NCI-H526 treated with DMSO at 0.1 percent for 48 hours (cell line): Measurements from ENCODE around the gene HK2.
"Not testable (repeated sequence)": the region's sequence is repeated elsewhere in the genome, so short reads cannot be mapped to it uniquely, and the experiment has no call there.

Experiments used
- DNase-seq: peaks from one replicate; lab custom pipeline; 2025; lab: John Stamatoyannopoulos, UW

HK2 gene

DNA sequence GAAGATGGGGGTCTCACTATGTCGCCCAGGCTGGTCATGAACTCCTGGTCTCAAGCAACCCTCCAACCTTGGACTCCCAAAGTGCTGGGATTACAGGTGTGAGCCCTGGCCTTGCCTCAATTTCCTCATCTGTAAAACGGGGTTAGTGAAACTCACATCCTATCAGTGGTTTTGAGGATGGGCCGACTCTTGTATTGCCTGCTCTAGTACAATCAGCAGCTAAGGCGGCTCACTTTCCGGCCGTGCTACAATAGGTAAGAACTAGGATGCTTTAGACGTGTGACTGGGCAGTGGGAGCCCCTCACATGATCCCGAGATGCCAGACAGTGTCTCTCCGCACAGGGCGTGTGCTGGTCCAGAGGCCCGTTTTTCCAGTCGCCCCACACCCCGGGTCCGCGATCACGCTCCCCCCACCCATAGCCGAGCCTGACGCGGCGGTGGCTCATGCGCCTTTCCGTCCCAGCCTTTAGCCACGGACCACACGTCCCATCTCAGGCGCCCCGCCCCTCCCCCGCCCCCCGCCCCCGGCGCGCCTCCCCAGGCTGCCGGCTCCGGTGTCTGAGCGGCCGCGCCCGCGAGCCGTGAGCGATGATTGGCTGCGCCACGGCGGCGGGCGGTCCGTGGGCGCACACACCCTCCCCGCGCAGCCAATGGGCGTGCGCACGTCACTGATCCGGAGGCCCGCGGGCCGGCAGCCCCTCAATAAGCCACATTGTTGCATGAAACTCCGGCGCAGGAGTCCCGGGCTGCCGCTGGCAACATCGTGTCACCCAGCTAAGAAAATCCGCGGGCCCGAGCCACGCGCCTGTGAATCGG, at the start of gene HK2:
HK2 (plus strand) TSS at position 710 of the 816 bp plus-strand sequence. CDS start 454 bp downstream, outside the sequence.
- DNase-seq: peak; percentile 50

GRCh38 chr2:74789271-74789670, 44.7 kb upstream of the HK2 start:
- no peak for DNase-seq

DNA sequence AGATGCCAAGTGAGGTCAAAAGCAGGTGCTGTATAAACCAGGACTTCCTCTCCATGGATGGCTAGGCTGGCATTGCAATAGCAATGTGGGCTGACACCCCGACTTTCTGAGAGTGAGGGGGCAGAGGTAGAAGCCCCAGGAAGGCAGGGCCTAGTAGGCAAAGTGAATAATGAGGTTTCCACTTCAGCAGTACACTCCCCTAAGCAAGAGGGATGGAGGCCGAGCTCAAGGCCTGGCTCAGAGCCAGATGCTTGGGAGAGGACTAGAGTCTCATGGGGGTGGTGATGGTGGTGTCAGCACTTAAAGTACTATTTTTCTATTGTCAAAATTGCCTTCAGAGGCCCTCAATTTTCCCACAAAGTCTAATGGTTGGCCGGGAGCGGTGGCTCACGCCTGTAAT, 41.6 kb upstream of the HK2 start:
- no peak for DNase-seq

GRCh38 chr2:74794878-74795277, 39.0 kb upstream of the HK2 start:
- not testable (repeated sequence) for DNase-seq

DNA sequence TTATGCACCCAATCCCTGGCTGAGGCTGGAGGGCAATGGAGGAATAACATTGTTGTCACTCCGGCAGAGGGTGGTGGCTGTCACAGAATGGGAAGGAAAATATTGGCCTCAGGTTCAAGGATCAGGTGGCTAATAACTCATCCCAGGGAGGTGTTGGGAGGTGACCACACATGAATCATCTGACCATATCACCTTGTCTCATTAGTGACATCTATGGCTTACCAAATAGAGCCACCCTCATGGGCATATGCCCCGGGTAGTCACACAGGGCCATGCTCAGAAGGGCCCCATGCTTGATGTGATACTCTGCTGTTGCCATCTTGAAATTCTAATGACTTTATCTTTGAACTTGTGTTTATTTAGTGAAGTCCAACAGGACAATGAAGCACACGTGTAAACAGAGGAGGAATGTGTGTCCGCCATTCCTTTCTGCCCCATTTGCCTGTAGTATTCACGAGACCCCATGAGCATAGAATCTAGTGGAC, 27.5 kb upstream of the HK2 start:
- no peak for DNase-seq

DNA sequence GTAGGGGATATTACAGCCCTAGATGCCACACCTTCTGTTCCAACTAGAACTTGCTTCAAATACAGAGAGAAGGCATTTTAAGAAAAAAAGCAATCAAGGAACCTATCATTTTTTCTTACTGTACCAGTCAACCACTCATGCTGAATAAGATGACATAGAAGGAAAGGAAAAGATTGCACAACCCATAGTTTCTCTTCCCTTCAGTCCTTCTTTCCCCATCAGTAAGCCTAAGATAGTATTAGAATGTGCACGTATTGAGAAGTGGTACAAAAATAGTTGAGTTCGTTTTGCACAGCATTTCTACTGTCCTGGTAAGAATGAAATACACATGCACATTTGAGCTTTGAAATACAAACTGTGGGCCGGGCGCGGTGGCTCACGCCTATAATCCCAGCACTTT, 27.0 kb upstream of the HK2 start:
- no peak for DNase-seq

- DNase-seq: no peak
Measured at GRCh38 chr2:74812787-74813590, 20.9 kb upstream of the HK2 start.

- DNase-seq: no peak
Measured at GRCh38 chr2:74814102-74814501, 19.8 kb upstream of the HK2 start.

DNA sequence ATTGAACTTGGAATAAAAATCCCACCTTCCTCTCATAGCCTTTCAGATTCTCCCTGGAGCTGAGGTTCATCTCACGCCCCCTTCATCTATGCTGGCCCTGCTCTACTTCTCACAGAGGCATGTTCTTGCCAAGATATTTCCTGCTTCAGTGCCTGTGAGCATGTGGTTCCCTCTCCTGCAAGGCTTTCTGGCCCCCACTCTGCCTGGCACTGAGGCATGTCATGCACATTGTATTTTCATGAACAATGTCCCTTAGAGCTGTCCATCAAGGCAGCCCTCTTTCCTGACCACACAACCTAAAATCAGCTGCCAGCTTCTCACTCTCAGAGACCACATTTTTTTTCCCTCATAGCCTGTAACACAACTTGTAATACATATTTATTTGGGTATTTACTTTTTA, 18.0 kb upstream of the HK2 start:
- DNase-seq: no peak

- DNase-seq: peak; percentile 3
Measured at GRCh38 chr2:74816540-74817303, 17.2 kb upstream of the HK2 start.

GRCh38 chr2:74817304-74817675, 16.6 kb upstream of the HK2 start:
- no peak for DNase-seq

- no peak for DNase-seq
Measured at GRCh38 chr2:74819702-74820101, 14.2 kb upstream of the HK2 start.

GRCh38 chr2:74821177-74822126, 12.5 kb upstream of the HK2 start:
- DNase-seq: no peak

DNA sequence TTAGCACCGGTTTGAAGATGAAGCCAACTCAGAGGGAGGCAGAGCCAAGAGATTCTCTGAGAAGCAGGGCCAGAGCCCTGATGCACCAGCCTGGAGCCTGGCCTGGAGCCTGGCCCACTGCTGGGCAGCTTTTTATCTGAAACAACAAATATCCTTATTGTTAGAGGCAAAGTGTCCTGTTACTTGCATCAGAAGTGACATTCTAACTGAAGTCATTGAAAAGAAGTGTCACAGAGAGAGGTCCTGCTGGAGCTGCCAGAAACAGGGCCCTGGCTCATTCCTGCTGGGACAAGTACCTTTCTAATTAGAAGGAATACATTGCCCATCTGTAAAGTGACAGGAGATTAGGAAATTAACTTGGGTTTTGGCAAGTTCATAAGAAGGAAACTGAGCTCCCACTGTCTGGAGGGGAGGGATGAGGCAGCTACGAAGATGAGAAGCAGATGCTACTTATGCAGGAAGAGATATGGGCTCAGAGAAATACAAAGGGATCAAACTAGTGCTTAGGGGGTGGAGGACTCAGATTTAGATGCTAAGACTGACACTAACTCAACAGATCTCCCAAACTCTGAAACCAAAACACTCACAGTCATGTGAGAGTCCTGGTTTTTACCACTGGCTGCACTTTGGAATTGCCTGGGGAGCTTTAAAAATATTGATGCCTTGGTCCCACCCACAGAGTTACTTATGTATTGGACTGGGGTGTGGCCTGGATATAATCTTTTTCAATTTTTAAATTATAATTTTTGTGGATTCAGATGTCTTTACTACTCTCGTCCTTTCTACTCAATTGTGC, 11.0 kb upstream of the HK2 start:
- DNase-seq: no peak

DNA sequence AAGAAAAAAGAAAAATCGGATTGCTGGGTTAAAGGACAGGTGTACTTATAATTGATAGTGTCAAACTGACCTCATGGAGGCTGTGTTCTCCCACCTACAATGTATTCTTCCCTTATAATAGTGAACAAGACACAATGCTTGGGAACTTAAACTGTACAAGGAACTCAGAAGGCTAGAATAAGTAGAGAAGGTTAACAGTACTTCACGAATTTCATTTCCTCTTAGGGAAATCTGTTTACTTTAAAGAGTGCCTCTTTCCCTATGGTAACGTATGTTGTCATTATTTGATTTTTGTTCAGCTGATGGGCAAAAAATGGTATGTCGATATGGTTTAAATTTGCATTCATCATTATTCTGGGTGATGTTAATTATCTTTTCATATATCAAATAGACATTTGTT, 9.2 kb upstream of the HK2 start:
- no peak for DNase-seq

DNA sequence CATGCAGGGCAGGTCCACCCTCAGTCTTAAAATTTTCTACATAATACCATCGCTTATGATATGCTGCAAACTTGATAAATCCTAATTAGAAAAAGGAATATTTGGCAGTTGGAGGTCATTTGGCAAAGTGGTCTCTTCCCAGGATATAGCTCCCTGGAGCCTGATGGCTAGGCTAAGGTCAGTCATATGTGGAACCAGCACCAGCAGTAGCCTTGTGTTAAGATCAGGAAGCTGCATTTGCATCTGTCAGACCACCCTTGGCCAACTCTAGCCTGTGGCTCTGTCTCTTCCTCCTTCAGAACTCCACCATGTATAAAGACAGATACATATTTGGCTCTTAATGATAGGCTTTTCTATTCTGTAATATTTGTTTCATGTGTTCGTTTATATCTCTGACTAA, 5.4 kb upstream of the HK2 start:
- DNase-seq: no peak

DNA sequence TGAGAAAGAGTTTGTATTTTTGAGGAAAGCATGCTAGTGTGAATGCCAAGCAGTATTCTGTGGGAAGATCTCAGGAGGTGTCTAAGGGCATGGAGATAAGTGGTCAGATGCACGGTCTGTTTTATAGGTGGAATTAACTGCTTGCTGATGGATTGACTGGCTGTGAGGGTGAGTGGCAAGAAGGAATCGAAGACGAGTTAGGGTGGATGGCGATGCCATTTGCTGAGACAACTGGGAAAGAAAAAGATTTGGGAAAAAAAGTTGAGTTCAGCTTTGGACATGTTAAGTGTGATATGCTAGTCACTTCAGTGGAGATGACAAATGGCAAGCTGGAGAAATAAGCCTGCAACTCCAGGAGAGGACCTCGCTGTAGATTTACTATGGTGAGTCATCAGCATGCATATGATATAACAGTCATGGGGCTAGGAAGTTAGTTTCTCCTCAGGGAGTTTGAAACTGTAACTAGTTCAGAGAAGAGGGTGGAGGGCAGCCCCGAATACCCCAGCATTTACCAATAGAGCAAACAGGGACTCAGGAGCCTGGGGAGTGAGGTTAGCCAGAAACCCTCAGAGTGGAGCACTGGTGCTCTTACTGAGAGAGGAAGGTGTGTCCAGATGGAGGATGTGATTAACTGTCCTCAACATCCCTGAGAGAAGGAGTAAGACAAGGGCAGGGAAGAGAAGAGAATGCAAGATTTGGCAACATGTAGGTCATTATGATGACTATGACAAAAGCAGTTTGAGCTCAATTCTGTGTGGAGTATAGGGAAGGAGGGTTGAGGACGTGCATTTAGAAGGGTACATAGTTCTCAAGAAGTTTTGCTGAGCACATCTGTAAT, 2.0 kb upstream of the HK2 start:
- no peak for DNase-seq

GRCh38 chr2:74834234-74834791, 386 bp downstream of the HK2 start:
- not testable (repeated sequence) for DNase-seq
